Gastroesophageal sphincter (tissue), 4 donors: ENCODE data around the gene DUSP21. TPM values are rescaled to one million over a fixed set of nuclear protein-coding genes. Genes with fewer than 3 reads are reported as not detected.

Source experiments
- ATAC-seq: fragments of 150-250 bp; one replicate; pipeline ENCODE4 v1.9.1; 2016; ENCODE audit warnings: mild to moderate bottlenecking, moderate library complexity
- H3K27ac ChIP-seq, 4 donors: fragments of 200-600 bp; sonication (generic) in 3 of 4; 1 replicate in 3 of 4; 2 replicates in 1 of 4; pipeline ENCODE4 v1.5.1; 2016 to 2019
- H3K27me3 ChIP-seq: fragments of 200-600 bp; sonication (generic); one replicate; pipeline ENCODE4 v1.5.1; 2019
- H3K36me3 ChIP-seq, 2 donors: fragments of 200-600 bp; sonication (generic); one replicate each; pipeline ENCODE4 v1.5.1; 2019; ENCODE audit warnings: control low read depth in 1 of 2
- H3K4me1 ChIP-seq, 3 donors: fragments of 200-600 bp; sonication (generic); 1 replicate in 2 of 3; 2 replicates in 1 of 3; pipeline ENCODE4 v1.5.1; 2016 to 2019; ENCODE audit warnings: control low read depth in 2 of 3
- H3K4me3 ChIP-seq, 2 donors: fragments of 200-600 bp; sonication (generic); one replicate each; pipeline ENCODE4 v1.5.1; 2019; ENCODE audit warnings: mild to moderate bottlenecking in 1 of 2, moderate library complexity in 1 of 2
- H3K9me3 ChIP-seq, 3 donors: fragments of 200-600 bp; sonication (generic); one replicate each; pipeline ENCODE4 v1.5.1; 2017 to 2019; ENCODE audit warnings: control low read depth in 2 of 3
- CTCF ChIP-seq, 4 experiments: fragments of 200-600 bp in 2 of 4; fragments of 450-650 bp in 2 of 4; sonication (generic) in 1 of 4; IDR thresholded peaks; one replicate each; pipeline ENCODE4 v1.5.1; 2017 to 2019; ENCODE audit warnings: antibody characterized with exemption in 4 of 4, mild to moderate bottlenecking in 2 of 4, moderate library complexity in 2 of 4
- EP300 ChIP-seq: sonication (generic); formaldehyde crosslinking; IDR thresholded peaks from one replicate; pipeline ENCODE4 v1.6.1; 2017; ENCODE audit warnings: antibody characterized with exemption, mild to moderate bottlenecking
- POLR2A ChIP-seq, 2 donors: fragments of 450-650 bp; IDR thresholded peaks; one replicate each; pipeline ENCODE4 v1.6.1; 2017; ENCODE audit warnings: antibody characterized with exemption in 2 of 2, mild to moderate bottlenecking in 2 of 2, moderate library complexity in 1 of 2
- POLR2AphosphoS5 ChIP-seq: sonication (generic); formaldehyde crosslinking; IDR thresholded peaks from one replicate; pipeline ENCODE4 v1.6.1; 2017; ENCODE audit warnings: antibody characterized with exemption
- WGBS, 2 donors: methylation state at CpG; one replicate each; pipeline ENCODE4 v1.1.5; 2018; ENCODE audit warnings: low coverage in 1 of 2; 5-methylcytosine and 5-hydroxymethylcytosine counted together
- total RNA-seq, 4 donors: library from RNA; depleted of rRNA; stranded (reverse); fragments of >200 nt; gene quantifications; one replicate each; pipeline ENCODE4 v1.1.0, GENCODE V29; 2016

Gene DUSP21
- not detected for total RNA-seq

- H3K36me3 ChIP-seq: no peaks in the 10 kb centered on the region
- H3K9me3 ChIP-seq: no peaks in the 10 kb centered on the region
- 78 to 86% methylated on average over 4 to 16 of the region's 16 CpGs for WGBS, 2 donors
These were observed at the start of gene DUSP21 for GRCh38 chrX:44843753-44844152. Gene DUSP21 (plus strand): TSS chrX:44844021. CDS start chrX:44844133, 112 bp downstream.

GRCh38 chrX:44795945-44796450, 47.8 kb upstream of the DUSP21 start:
- Histone ChIP-seq H3K4me1 (no peaks in the 10 kb centered on the region), H3K4me3 (no peak overlapping the region), H3K27ac (no peak overlapping the region), H3K27me3 (no peaks in the 10 kb centered on the region), H3K36me3 (no peaks in the 10 kb centered on the region), H3K9me3 (no peaks in the 10 kb centered on the region)
- TF ChIP-seq EP300 (no peak), POLR2AphosphoS5 (no peak), CTCF (IDR thresholded peaks at IDR 0.05) (no peak), POLR2A (IDR thresholded peaks at IDR 0.05) (no peak)
- no peak for ATAC-seq
- WGBS, 2 donors: 53 to 75% methylated on average over 2 of the region's 3 CpGs

More at GRCh38 chrX:44843753-44844152, at the start of gene DUSP21:
- Histone ChIP-seq H3K27ac (no peak within 1 kb of the TSS), H3K4me3 (no peak within 1 kb of the TSS), H3K4me1 (no peaks in the 10 kb centered on the region), H3K27me3 (no peaks in the 10 kb centered on the region)
- TF ChIP-seq CTCF (IDR thresholded peaks at IDR 0.05) (no peak), POLR2A (IDR thresholded peaks at IDR 0.05) (no peak), EP300 (no peak), POLR2AphosphoS5 (no peak)
- no peak for ATAC-seq

GRCh38 chrX:44802613-44803012, 41.2 kb upstream of the DUSP21 start:
- TF ChIP-seq CTCF (IDR thresholded peaks at IDR 0.05) (no peak), EP300 (no peak), POLR2AphosphoS5 (no peak), POLR2A (IDR thresholded peaks at IDR 0.05) (no peak)
- H3K27me3 ChIP-seq: no peaks in the 10 kb centered on the region
- 63 to 80% methylated on average over 1 of the region's 2 CpGs for WGBS, 2 donors
- no peaks in the 10 kb centered on the region for H3K9me3 ChIP-seq
- no peak for ATAC-seq
- no peak overlapping the region for H3K4me3 ChIP-seq
- H3K4me1 ChIP-seq: no peaks in the 10 kb centered on the region
- H3K36me3 ChIP-seq: no peaks in the 10 kb centered on the region
- no peak overlapping the region for H3K27ac ChIP-seq

GRCh38 chrX:44815681-44816080, 28.1 kb upstream of the DUSP21 start:
- H3K4me3 ChIP-seq: no peak overlapping the region
- H3K9me3 ChIP-seq: no peaks in the 10 kb centered on the region
- TF ChIP-seq EP300: no peak
- no peak for ATAC-seq
- no peaks in the 10 kb centered on the region for H3K4me1 ChIP-seq
- H3K36me3 ChIP-seq: no peaks in the 10 kb centered on the region
- no peaks in the 10 kb centered on the region for H3K27me3 ChIP-seq
- no peak overlapping the region for H3K27ac ChIP-seq

GRCh38 chrX:44816367-44816766, 27.5 kb upstream of the DUSP21 start:
- Histone ChIP-seq H3K4me3 (no peak overlapping the region), H3K36me3 (no peaks in the 10 kb centered on the region), H3K27ac (no peak overlapping the region), H3K4me1 (no peaks in the 10 kb centered on the region), H3K27me3 (no peaks in the 10 kb centered on the region), H3K9me3 (no peaks in the 10 kb centered on the region)
- WGBS, 2 donors: 100% methylated on average over 2 of the region's 2 CpGs; no CpG with 5 or more reads in 1 of the 2 donors
- ATAC-seq: no peak
- TF ChIP-seq CTCF (IDR thresholded peaks at IDR 0.05) (no peak), EP300 (no peak)
